NB4 (cell line): ENCODE data around the gene MEGF11.

Source experiments
- DNase-seq: peaks from one replicate; pipeline ENCODE4 v3.0.0; 2010; ENCODE audit warnings: low read depth
- H3K4me3 ChIP-seq: one replicate; pipeline ENCODE4 v1.5.1; 2011; ENCODE audit warnings: mild to moderate bottlenecking, low read depth, low read length, moderate library complexity
- CTCF ChIP-seq: IDR thresholded peaks from one replicate; pipeline ENCODE4 v1.5.1; 2012; ENCODE audit warnings: low read depth, low read length
- MAX ChIP-seq: IDR thresholded peaks from 2 replicates; pipeline ENCODE4 v1.6.1; 2011; ENCODE audit warnings: low read depth, low read length
- MYC ChIP-seq: IDR thresholded peaks from 2 replicates; pipeline ENCODE4 v1.6.1; 2011; ENCODE audit warnings: low read depth, low read length
- POLR2A ChIP-seq: IDR thresholded peaks from 2 replicates; pipeline ENCODE4 v1.6.1; 2011; ENCODE audit warnings: mild to moderate bottlenecking; ENCODE audit not compliant: insufficient read length; ENCODE audit errors: extremely low read depth

Gene MEGF11

GRCh38 chr15:66167854-66168253 is 85.7 kb downstream of the MEGF11 start:
- H3K4me3 ChIP-seq: no peak overlapping the region
- TF ChIP-seq MYC: no peak
- no peak for TF ChIP-seq MAX
- no peak for TF ChIP-seq POLR2A
- no peak for TF ChIP-seq CTCF
- no peak for DNase-seq

- no peak overlapping the region for H3K4me3 ChIP-seq
- TF ChIP-seq MAX (no peak), POLR2A (no peak), CTCF (no peak), MYC (no peak)
- DNase-seq: no peak
Measured at GRCh38 chr15:66165856-66166255, 87.7 kb downstream of the MEGF11 start.

GRCh38 chr15:66164788-66165187 is 88.8 kb downstream of the MEGF11 start:
- DNase-seq: no peak
- TF ChIP-seq CTCF (no peak), MYC (no peak), MAX (no peak), POLR2A (no peak)
- H3K4me3 ChIP-seq: no peak overlapping the region

- H3K4me3 ChIP-seq: no peak overlapping the region
- TF ChIP-seq CTCF (no peak), MYC (no peak), MAX (no peak), POLR2A (no peak)
- DNase-seq: no peak
Measured at GRCh38 chr15:66163553-66163952, 90.0 kb downstream of the MEGF11 start.

GRCh38 chr15:66162286-66162685 is 91.3 kb downstream of the MEGF11 start:
- TF ChIP-seq CTCF: no peak
- TF ChIP-seq MYC: no peak
- no peak for TF ChIP-seq MAX
- no peak overlapping the region for H3K4me3 ChIP-seq
- no peak for DNase-seq

- H3K4me3 ChIP-seq: no peak overlapping the region
- no peak for DNase-seq
- no peak for TF ChIP-seq CTCF
- no peak for TF ChIP-seq POLR2A
- no peak for TF ChIP-seq MYC
- no peak for TF ChIP-seq MAX
Measured at GRCh38 chr15:66161575-66162118, 91.9 kb downstream of the MEGF11 start.
